GM19463 (cell line): ENCODE measurements around the gene RMDN2.

ENCODE experiments used
- ATAC-seq: cut with Tn5 transposase; IDR thresholded peaks from one replicate; pipeline ENCODE4 v1.9.1; 2021; ENCODE audit warnings: mild to moderate bottlenecking, moderate library complexity; ENCODE audit not compliant: unreplicated experiment

RMDN2 gene

DNA sequence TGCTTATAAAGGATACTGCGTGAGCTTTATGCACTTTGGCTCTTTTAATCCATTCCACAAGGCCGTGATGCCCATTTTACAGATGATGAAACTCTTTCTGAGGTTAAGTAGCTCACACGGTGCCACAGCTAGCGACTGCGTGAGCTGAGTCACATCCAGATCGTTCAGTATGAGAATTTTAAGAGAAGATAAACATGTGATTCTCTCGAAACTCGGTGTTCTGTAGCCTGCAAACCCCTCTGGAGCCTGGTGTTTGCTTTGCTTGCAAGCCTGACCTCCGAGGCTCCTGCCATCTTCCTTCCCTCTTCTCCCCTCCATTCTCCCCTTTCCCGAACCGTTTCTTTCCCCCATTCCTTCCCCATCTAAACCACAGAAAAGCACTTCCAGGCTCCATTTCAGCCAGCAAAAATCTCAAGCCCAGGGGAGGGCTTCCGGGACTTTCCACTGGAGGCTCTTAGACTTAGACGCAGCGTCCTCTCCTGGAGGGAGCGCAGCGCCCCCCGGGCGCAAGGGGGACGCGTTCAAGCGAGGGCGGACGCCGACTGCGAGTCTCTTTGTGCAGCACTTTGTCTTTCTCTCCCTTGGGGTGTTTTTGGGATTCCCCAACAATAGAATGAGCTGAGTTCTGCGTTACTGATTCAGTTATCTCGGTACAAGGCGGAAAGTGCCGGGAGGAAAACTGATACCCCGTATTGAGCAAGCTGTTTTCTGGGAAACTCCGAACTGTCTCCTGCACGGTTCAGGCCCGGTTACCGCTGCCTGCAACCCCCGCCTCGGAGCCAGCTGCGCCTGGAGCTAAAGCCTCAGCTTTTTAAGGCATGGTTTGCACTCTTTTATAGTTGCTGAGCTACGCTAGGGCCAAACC lies 112.9 kb downstream of the RMDN2 start:
- peak; percentile 79 for ATAC-seq

DNA sequence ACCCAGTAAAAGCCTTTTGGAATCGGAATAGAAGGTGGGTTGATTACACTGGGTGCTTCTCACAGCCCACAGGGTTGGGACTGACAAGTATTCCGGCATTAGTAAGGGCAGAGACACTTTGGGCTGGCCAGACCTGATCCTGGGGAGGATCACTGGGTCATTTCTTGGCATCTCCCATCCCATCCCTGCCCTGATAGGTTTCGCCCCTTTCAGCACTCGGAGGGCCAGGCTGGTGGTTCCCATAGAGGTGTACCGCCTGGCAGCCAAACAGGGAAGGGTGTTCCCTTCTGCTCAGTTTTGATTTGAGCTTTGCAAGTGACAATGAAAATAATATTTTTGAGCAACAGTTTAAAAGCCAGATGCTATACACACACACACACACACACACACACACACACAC lies 113.6 kb downstream of the RMDN2 start:
- ATAC-seq: no peak

DNA sequence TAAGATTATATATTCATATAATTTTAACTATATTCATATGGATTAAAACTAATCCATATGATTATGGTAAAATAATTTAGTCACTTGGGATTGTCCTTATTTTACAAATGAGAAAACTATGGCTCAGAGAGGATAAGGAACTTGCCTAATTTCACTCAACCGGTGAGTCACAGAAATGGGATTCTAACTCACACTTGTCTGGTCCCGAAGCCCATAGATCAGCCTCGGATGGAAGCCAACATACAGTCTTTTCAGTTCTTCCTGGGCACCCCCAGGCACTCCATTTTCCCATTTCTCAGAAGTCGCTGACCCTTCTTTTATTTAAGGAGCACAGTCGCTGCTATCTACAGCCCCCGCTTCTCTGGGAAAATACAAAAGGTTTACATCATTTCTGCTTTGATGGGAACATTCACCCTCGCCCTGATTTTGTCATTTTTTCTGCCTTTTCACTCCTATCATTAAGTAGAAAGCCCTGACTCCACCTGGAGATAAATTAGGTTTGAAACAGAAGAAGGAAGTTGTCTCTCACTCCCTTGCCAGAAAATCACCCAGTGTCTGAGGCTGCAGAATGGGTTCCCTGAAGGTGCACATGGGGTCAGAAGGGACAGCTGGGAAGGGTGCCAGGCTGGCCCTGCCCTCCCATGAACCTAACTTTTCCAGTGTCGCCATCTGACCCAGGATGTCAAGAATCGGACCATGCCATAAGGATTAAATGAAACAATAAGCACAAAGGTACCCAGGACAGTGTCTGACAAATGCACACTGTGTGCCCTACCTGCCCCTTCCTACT lies 114.2 kb downstream of the RMDN2 start:
- no peak for ATAC-seq

DNA sequence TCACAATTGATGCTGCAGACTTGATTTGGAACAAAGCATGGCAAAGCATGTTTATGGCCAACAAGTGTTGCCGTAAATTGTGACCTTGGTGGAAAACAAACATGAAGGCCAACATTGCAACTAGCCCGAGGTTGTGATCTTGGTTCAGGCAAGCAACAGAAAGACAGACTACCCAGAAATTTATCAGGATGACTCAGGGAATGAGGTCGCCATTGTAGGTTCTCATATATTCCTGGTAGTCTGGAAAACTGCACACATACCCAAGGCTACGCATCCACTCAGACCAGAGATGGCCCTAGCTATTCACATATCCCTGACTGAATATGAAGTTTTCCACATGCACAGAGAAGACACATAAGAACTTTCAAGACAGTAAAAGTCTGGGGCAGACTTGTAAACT lies 120.7 kb downstream of the RMDN2 start:
- ATAC-seq: no peak

DNA sequence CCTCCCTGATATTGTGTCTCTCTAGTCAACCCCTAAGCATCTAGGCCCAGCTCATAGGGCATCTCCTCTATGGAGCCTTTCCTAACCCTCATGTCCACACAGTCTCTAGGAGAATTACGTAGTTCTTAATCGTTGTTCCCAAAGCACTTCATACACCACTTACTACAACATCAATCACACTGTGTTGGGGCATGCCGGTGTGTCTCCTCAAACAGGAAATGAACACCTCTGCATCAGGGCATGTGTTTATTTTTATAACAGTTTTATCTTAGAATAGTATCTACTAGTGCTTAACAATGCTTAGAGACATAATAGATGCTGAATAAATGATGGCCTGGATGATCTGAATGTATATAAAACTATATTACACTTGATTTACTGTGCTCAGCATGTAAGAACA lies 131.1 kb downstream of the RMDN2 start:
- ATAC-seq: no peak

GRCh38 chr2:38057651-38058410 lies 132.7 kb downstream of the RMDN2 start:
- ATAC-seq: no peak

DNA sequence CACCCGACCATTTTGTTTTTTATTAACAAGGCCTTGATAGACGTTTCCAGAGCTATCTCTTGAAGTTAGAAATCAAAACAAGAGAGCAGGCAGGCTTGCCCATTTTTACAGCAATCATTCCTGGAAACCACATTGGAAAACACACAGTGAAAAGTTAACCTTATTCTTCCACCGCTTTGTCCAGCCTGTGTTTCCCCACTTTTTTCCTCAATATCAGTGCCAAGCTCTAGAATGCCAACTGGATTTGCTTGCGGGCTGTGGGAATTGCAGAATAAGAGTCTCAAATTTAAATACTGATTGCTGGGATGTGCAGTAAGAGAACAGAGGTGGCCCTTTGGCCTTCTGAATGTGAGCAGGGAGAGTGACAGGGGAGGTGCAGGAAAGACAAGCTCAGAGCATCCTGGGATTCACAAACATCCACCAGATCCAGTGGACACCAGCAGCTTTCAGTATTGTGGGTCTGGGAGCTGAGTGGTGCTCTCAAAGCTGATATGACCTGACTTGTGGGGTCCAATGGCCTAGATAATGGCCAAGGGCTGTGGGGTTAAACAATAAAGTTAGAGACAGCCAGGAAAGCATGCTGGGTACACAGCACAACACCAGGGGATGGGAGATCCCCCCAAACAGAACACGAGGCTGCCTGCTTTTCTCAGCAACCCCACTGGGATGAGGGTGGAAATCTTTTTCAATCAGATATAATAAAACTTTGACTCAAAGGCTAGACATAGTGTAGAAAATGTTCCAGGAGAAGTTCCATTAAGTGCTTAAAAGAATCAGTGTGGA lies 135.3 kb downstream of the RMDN2 start:
- ATAC-seq: no peak

DNA sequence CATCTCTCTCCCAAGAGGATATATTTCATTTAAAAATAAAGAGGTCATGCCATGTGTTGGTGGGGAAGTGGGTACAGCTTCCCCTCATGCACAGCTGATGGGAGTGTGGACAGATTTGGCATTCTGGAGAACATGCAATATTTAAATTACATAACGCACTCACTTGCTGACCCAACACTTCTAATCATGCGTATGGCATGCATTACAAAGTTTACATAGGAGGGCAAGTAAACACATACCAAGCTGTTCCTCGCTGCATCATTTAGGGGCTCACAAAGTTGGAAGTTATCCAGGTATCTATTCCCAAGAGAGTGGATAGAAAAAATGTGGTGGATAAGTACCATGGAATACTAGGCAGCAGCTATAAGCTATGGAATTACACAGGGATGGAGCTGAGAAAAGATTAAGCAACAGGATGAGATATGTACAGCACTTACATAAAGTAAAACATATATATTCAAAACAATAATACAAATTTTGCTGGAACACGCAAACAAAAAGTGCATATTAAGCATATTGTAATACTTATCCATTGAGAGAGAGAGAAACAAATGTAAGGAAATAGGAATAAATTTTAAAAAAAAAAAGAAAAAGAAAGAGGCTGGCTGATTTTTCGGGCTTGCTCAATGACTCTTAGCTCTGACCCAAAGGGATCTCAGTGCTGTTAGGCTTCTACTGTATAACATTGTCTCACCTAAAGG lies 139.9 kb downstream of the RMDN2 start:
- ATAC-seq: no peak

GRCh38 chr2:38065502-38066135 lies 140.5 kb downstream of the RMDN2 start:
- no peak for ATAC-seq

- no peak for ATAC-seq
Measured at GRCh38 chr2:38066421-38067115, 141.5 kb downstream of the RMDN2 start.
